Measurements from ENCODE around the gene RNF167. TPM values are rescaled to one million over a fixed set of nuclear protein-coding genes. Genes with fewer than 3 reads are reported as not detected.
"Not testable (repeated sequence)": the region's sequence is repeated elsewhere in the genome, so short reads cannot be mapped to it uniquely, and the experiment has no call there.

The RNF167 gene
- polyA plus RNA-seq, 10 donors, result 61.9 to 77.7 (median 68.3) TPM

- no peak for DNase-seq
Measured at GRCh38 chr17:4901108-4901647, 38.9 kb upstream of the RNF167 start.

GRCh38 chr17:4901648-4902344 lies 38.3 kb upstream of the RNF167 start:
- peak in 2 of 3 donors; percentile 46 to 91 for DNase-seq

GRCh38 chr17:4902540-4902939 lies 37.5 kb upstream of the RNF167 start:
- DNase-seq, result no peak

GRCh38 chr17:4903051-4903818 lies 36.8 kb upstream of the RNF167 start, which contains the start of gene CHRNE:
Gene CHRNE (minus strand): TSS chr17:4903098. CDS start chr17:4903063, 35 bp downstream.
- peak; percentile 67 to 89 (median 77) for DNase-seq

- DNase-seq, result not testable (repeated sequence)
Measured at GRCh38 chr17:4906642-4907041, 33.4 kb upstream of the RNF167 start.

GRCh38 chr17:4908301-4908700 lies 31.8 kb upstream of the RNF167 start:
- peak in 2 of 3 donors; percentile 36 to 75 for DNase-seq

- DNase-seq, result peak; percentile 86 to 96 (median 91)
Measured at GRCh38 chr17:4908711-4909496, 31.2 kb upstream of the RNF167 start.

- DNase-seq, result no peak
Measured at GRCh38 chr17:4913994-4914393, 26.1 kb upstream of the RNF167 start.

GRCh38 chr17:4914551-4914950 lies 25.5 kb upstream of the RNF167 start:
- DNase-seq, result not testable (repeated sequence)

- DNase-seq, result no peak
Measured at GRCh38 chr17:4919511-4920047, 20.5 kb upstream of the RNF167 start.

GRCh38 chr17:4920351-4921048 lies 19.6 kb upstream of the RNF167 start:
- no peak for DNase-seq

- no peak for DNase-seq
Measured at GRCh38 chr17:4921320-4921719, 18.7 kb upstream of the RNF167 start.

- DNase-seq, result not testable (repeated sequence)
Measured at GRCh38 chr17:4926577-4927335, 13.3 kb upstream of the RNF167 start.

GRCh38 chr17:4928881-4929280 lies 11.2 kb upstream of the RNF167 start:
- DNase-seq, result no peak

GRCh38 chr17:4931963-4932362 lies 8.1 kb upstream of the RNF167 start, which contains the start of gene GP1BA:
Gene GP1BA (plus strand): TSS chr17:4932277. CDS start chr17:4932605, 328 bp downstream.
- no peak for DNase-seq

- DNase-seq, result no peak
Measured at GRCh38 chr17:4932756-4933155, 7.3 kb upstream of the RNF167 start.

GRCh38 chr17:4933646-4934045 lies 6.4 kb upstream of the RNF167 start:
- DNase-seq, result no peak

- DNase-seq, result peak in 1 of 3 donors; percentile 40
Measured at GRCh38 chr17:4934173-4934979, 5.7 kb upstream of the RNF167 start.

GRCh38 chr17:4935650-4936049 lies 4.4 kb upstream of the RNF167 start:
- DNase-seq, result no peak

Measured in muscle of back (tissue), 11 donors.